Activated CD8-positive, alpha-beta memory T cell treated with anti-CD3 and anti-CD28 coated beads for 36 hours (primary cell): ENCODE results near the gene P4HTM. TPM values are rescaled to one million over a fixed set of nuclear protein-coding genes. Genes with fewer than 3 reads are reported as not detected.

Experiments
- CTCF ChIA-PET: fragments of 350-600 bp; sonication (Branson Sonifier 250); formaldehyde crosslinking; loops from one replicate; lab custom pipeline; 2021; ENCODE audit warnings: antibody characterized with exemption; lab: Charles Lee
- POLR2A ChIA-PET: fragments of 350-600 bp; sonication (Branson Sonifier 250); formaldehyde crosslinking; loops from one replicate; lab custom pipeline; 2021; ENCODE audit warnings: antibody characterized with exemption; lab: Charles Lee
- total RNA-seq, 2 experiments: library from RNA; stranded (reverse); gene quantifications; one replicate each; pipeline ENCODE4 v1.2.3, GENCODE V29; 2021

Gene P4HTM
- total RNA-seq, 2 experiments from 2014 or later, result 24.8 to 26.8 TPM

DNA sequence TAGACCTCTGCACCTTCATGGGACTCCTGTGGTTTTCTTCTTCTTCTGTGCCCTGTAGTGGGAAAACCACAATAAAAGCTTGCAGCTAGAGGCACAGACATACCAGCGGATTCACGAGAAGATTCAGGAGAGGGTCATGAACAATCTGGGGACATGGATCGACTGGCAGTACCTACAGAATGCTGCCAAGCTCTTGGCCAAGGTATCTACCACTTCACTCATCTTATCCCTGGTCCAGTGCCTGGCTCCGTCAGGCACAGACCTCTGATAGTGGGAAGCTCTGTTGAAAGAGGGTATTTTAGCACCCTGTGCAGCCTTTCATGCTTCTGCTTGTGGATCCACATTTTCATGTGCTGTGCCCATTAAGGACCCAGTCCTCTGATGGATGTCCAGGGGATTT, 9.7 kb upstream of the P4HTM start:
- CTCF ChIA-PET, result no interaction called here
- POLR2A ChIA-PET, result no interaction called here

DNA sequence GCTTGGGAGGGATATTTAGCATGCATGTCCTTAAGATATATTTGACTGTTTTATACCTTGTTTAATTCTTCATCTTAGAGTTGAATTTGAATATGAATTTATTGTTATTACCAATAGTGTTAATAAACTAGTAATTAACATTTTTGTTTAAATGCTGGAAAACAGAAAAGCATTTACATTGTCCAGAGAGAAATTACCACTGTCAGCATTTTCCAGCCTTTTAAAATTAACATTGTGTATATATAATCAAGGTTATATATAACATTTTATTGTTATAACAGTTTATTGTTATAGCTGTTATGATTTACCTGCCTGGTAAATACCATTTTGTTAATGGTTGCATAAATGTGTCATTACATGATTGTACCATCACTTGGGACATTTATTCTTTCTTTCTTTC, 8.0 kb upstream of the P4HTM start:
- CTCF ChIA-PET, result no interaction called here
- POLR2A ChIA-PET, result no interaction called here

DNA sequence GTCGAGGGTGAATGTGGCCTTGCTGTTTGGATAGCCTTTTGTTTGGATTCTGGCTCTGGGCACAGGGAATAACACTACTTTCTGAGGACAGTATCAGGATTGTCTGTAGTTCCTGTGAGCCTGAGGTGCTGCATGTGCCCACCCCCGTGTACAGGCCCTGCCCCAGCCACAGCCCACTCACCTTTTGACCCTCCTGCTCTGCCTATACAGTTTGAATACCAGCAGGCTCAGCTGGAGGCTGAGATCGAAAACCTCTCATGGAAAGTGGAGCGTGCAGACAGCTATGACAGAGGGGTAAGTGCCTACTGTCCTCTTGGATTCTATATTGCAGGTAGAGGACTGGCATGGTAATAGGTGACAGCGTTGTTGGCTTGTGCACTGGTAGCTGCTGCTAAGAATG, 7.4 kb upstream of the P4HTM start:
- POLR2A ChIA-PET, result no interaction called here
- CTCF ChIA-PET, result no interaction called here

DNA sequence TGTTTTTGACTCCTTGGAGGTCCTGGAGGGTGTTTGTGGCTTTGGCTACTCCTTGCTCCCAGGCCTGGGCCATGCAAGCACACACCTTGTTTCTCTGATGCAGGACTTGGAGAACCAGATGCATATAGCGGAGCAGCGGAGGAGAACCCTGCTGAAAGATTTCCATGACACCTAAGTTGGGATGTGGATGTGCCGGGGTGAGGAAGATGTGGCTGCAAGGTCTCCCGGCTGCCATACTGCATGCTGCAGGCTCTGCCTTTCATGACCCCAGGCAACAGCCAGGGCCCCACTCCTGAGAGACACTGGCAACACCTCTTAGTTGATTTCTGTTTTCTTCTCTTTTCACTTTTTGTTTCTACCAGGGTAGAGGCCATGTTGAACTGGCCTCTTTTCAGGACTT, 6.9 kb upstream of the P4HTM start:
- ChIA-PET CTCF (no interaction called here), POLR2A (no interaction called here)

DNA sequence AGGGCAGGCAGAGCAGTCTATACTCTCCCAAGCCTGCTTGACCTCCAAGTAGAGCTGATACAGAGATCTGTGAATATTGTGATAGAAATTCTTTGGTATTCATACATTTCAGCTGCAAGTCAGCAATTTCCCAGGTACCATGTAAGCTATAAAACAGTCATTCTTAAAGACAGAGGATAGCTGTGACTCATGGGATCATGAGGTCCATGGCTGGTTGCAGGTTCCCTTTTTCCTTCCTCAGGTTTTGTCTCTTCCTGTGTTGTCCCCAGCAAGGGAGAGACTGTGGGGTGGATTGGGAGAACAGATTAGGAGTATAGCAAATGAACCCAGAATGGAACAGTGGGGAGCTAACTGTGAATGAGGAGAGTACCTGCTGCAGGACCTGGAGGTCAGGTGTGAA, 5.4 kb upstream of the P4HTM start:
- ChIA-PET CTCF (interaction anchor here (0.6 kb wide), 1 partner anchor 13 kb away, joined by 3 read pairs; no protein-coding TSS in a partner anchor), POLR2A (interaction anchor here (0.6 kb wide), 1 partner anchor 57 kb away, joined by 3 read pairs; no protein-coding TSS in a partner anchor)

DNA sequence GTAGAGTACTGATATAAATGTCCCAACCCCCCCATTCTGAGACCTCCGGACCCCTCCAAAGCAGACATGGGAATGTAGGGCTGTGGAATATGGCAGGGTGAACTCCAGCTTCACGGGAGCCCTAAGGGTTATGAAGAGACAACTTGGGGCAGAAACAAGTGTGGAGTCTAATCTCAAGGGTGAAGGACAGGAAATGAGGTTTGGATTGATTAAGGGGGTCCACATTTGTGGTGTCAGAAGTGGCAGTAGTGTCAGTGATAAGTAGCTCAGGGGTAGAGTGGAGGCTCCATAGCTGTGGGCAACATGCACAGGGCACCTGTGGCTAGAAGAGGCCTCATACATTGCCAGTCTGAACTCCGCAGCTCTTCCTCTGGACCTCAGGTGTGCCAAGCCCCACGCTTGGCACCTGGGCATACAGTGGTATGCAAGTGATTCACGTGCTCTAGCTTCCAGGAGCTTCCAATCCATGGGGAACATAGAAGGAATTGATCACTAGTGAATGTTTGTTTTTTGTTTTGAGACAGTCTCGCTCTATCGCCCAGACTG, 4.1 kb upstream of the P4HTM start:
- ChIA-PET POLR2A (interaction anchor here (0.6 kb wide), 1 partner anchor 45 kb away, joined by 6 read pairs; no protein-coding TSS in a partner anchor), CTCF (interaction anchor here (0.6 to 1.2 kb wide), 4 partner anchors 44 to 460 kb away, joined by 3 read pairs; partner anchors contain the start of gene IMPDH2)

DNA sequence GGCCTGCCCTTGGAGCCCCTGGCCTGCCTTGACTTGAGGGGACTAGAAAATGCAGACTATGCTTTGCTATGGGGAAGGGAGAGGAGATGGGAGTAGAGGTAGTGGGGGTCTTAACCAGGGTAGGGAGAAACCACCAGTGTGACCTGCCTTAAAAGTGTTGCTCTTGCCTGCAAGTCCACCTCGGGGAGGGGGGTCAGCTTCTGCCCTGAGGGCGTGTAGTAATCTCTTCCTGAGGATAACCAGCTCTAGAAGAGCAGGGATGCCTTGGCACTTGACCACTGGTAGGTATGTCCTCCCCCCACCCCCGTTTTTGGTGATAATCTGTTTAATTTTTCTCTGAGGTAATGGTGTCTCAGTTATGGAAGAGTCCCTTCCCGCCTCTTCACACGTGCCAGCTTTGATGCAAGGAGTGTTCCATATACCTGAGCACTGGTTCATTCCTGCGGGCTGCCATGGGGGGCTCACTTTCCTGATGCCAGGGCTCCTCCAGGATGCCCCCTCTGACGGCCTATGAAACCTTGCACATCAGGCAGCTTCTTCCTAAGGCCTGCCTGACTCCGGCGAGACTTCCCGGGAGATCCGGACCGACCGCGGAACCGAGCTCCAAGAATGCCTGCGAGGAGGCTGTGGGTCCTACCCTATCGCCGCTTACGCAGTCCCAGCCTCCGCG, 780 bp upstream of the P4HTM start:
- CTCF ChIA-PET, result interaction anchor here (0.9 to 6.1 kb wide), 7 partner anchors 12 to 426 kb away, joined by 3 to 63 read pairs (median 3); partner anchors contain the start of genes ARIH2, DALRD3, NDUFAF3 and WDR6
- POLR2A ChIA-PET, result interaction anchor here (0.5 to 3.4 kb wide), 9 partner anchors 11 to 351 kb away, joined by 3 to 35 read pairs (median 3); partner anchors contain the start of genes NDUFAF3, USP4 and WDR6

DNA sequence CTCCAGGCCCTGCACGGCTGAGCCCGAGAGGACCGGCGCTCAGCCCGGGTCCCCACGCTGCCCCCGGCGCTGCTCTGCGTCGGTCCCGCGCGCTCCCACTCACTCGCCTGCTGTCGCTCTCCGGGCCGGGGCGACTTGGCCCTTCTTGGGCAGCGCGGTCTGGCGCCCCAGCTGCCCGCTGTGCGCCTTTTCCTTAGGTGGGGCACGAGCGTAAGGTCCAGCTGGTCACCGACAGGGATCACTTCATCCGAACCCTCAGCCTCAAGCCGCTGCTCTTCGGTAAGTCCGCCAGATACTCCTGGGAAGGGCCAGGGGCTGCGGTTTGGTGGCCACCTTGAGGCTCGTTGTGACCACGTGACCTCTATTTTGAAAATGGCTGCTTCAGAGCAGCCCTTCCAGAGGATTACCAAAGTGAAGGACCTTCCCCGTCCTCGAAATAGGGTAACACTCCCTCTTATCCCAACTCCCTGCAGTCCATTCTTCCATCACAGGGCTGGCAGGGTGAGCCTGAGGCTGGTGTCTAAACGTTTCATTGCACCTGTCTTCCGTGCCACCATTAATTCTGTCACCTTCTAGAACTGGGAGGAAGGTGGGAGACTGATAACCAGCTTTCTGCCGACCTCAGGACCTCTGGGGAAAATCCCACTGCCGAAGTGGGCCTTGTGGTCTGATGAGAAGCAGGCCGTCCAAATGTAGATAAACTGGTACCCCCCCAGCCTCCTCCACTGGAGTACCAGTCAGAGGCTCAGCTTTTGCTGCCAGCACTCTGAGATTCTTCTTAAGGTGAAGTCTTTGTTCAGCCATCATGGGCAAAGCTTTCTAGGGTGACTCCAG, 812 bp downstream of the P4HTM start:
- POLR2A ChIA-PET, result interaction anchor here (0.6 to 3.4 kb wide), 4 partner anchors 16 to 52 kb away, joined by 3 to 35 read pairs (median 8); partner anchors contain the start of genes NDUFAF3 and WDR6
- CTCF ChIA-PET, result interaction anchor here (5.6 to 6.1 kb wide), 2 partner anchors 17 to 30 kb away, joined by 47 to 63 read pairs; partner anchors contain the start of genes DALRD3, NDUFAF3 and WDR6

DNA sequence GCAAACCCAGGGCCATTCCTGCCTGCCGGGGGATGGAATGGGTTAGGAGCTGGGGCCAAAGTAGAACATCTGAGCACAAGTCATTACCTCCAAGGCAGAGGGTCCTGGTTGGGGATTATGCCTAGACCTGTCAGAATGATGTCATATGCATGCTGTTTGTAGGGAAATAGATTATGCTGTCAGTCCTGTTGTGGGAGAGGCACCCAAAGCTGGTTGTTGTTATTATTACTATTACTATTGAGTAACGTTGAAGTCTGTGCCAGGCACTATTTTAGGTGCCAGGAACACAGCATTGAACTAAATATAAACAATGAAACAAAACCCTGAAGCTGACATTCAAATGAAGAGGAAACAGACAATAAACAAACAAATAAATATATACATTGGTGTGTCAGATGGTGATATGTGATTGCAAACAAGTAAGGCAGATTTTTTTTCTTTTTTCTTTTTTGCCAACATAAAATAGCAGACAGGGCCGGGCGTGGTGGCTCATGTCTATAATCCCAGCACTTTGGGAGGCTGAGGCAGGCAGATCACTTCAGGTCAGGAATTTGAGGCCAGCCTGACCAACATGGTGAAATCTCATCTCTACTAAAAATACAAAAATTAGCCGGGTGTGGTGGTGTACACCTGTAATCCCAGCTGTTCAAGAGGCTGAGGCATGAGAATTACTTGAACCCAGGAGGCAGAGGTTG, 2.0 kb downstream of the P4HTM start:
- ChIA-PET CTCF (interaction anchor here (5.6 to 6.1 kb wide), 2 partner anchors 16 to 28 kb away, joined by 47 to 63 read pairs; partner anchors contain the start of genes DALRD3, NDUFAF3 and WDR6), POLR2A (interaction anchor here (0.6 to 3.4 kb wide), 4 partner anchors 15 to 37 kb away, joined by 4 to 35 read pairs (median 6); partner anchors contain the start of genes IMPDH2, NDUFAF3 and WDR6)

DNA sequence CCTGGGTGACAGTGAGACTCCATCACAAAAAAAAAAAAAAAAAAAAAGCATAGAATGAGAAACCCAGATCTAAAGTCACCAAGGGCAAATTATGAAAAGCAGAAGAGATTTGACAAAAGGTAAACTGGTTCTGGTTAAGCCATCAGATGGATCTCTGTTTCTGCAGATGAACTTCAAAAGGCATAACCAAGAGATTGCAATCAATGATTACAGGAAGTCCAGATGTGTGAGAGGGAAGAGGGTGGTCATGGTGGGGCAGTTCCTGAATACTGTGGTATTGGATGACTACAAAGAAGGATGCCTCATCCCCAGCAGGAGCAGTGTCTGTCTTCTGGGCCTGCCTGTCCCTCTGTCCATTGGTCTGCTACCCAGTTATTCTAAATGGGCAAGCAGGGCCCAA, 3.8 kb downstream of the P4HTM start:
- CTCF ChIA-PET, result interaction anchor here (2.2 kb wide), 1 partner anchor 13 kb away, joined by 6 read pairs; the partner anchor contains the start of gene WDR6
- POLR2A ChIA-PET, result no interaction called here

DNA sequence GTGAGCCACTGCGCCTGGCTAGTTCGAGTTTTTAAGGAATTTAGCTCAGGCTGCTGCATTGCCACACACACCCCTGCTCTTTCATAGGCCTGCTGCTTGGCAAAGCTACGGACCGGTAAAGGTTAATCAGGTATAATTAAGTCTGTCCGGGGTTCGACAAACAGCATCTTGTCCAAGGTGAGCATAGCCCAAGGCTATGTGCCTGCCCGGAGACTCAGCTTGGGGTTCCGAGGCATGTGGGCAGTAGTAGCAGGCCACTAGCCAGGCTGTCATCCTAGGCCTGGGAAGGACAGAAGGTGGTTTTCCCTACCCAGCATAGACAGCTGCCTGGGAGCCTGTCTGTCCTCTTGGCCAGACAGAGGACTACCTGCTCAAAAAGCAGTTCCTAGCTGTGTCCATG, 6.6 kb downstream of the P4HTM start:
- CTCF ChIA-PET, result interaction anchor here (0.6 to 2.0 kb wide), 5 partner anchors 9 to 438 kb away, joined by 3 to 6 read pairs (median 4); partner anchors contain the start of gene IMPDH2
- POLR2A ChIA-PET, result interaction anchor here (0.6 kb wide), 2 partner anchors 10 to 373 kb away, joined by 3 to 4 read pairs; partner anchors contain the start of gene WDR6

DNA sequence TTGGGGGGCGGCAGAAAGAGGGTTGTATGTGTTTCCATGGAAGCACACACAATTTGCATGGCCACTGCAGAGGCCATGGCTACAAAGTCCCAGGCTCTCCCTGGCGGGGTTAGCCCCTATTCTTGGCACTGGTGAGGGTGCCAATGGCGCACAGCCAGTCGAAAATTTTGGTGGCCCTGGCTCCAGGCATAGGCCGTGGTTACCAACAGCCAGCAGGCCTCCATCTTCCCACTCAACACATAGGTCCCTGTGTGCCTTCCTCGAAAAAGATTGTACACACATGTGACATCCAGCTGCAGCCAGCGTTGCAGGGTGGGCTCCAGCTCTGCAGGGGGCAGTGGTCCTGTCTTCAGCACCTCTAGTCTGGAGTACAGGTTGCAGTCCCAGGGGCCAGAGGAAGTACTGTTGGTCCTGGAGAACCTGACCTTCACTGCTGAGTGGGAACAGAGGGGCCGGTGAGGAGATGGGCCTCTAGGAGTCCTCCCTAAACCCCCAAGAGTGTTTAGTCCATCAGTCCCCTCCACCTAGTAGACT, 7.1 kb downstream of the P4HTM start:
- ChIA-PET CTCF (interaction anchor here (0.6 to 2.0 kb wide), 5 partner anchors 9 to 439 kb away, joined by 3 to 6 read pairs (median 4); partner anchors contain the start of gene IMPDH2), POLR2A (interaction anchor here (0.6 kb wide), 2 partner anchors 10 to 374 kb away, joined by 3 to 4 read pairs; partner anchors contain the start of gene WDR6)

DNA sequence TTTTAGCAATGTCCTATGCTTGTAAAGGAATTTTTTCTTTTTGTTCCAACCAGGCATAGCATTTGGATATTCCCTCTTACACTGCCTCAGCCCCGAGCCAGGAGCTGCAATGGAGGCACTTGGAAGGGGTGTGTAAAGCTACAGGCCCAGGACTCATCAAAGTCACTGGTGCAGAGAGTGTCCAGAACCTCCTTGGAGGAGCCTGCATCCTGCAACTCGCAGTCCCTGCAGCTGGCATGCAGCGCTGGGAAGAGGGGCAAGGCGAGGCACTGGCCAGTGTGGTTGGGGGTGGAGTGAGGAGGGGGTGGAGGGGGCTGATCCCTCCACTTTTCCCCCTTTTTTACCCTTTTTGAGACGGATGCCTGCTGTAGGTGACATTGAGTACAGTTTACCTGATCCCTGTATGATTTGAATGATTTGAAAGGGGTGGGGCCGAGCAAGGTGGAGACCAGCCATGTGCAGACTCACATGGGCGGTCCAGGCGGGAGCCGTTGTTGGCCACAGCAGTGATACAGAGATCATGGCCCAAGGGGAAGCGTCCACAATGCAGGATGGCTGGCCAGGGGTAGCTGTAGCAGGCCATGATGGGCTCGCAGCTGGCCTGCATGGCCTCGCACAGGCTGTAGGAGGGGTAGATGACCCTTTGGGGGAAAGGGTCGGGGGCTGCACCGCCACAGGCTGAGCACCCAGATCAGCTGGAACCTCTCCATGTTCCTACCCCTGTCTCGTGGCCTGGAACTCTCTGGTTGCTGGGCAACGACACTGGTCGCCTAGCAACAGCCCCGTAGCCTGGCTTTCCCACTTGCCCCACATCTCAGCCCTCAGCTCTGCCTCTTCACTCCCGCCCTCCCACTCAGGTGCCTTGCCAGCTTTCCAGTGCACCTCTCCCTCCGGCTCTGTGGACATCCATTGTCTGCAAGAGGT, 7.9 kb downstream of the P4HTM start:
- CTCF ChIA-PET, result interaction anchor here (0.7 to 2.0 kb wide), 4 partner anchors 10 to 440 kb away, joined by 3 to 6 read pairs (median 4); partner anchors contain the start of gene WDR6
- POLR2A ChIA-PET, result interaction anchor here (0.5 to 0.8 kb wide), 3 partner anchors 9 to 60 kb away, joined by 3 to 6 read pairs (median 4); partner anchors contain the start of gene WDR6

DNA sequence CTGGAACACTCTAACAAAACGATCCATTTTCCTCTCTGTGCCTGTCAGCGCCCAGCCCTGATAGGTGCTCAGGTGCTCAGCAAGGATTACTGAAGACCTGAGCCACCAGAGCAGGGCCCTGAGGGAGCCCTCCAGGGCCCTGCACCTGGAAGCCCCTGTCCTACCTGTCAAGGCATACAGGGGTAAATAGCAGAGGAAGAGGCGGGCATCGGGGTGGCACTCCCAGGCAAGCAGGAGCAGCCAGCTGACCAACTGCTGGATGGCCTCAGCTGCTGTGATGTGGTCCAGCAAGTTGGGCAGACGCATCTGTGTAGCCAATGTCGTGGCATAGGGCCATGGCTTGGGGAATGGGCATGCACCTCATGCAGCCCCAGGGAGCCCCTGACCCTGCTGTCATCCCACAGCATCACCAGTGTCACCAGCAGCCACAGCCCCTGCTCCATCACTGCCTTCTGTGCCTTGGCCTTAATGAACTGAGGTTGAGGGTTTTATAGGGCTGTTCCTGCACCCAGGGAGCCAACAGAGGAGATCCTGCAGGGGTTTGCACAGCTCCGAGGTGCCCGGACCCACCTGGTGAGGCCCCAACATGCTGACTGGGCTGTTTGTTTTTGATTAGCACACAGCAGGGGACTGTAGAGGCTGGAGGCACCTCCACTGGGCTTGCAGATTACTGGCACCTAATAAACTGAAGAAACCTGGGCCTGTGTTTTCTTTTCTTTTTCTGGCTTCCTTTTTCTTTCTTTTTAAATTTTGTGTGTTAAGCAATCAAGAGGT, 9.2 kb downstream of the P4HTM start:
- ChIA-PET POLR2A (interaction anchor here (1.5 kb wide), 1 partner anchor 10 kb away, joined by 4 read pairs; the partner anchor contains the start of gene P4HTM), CTCF (no interaction called here)

DNA sequence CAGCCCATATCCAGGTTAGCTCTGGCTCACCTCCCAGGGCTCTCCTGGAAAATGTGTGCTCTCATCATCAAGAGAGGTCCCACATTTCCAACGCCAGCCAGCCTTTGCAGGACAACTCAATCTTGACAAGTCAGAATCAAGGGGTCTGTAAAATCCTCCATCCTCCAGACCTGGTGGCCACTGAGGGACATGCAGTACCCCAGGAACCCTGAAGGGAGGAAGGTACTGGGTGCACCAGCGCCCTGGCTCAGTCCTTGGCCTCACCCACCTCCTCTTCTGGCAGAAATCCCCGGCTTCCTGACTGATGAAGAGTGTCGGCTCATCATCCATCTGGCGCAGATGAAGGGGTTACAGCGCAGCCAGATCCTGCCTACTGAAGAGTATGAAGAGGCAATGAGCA, 11.1 kb downstream of the P4HTM start:
- CTCF ChIA-PET, result interaction anchor here (1.1 to 1.2 kb wide), 2 partner anchors 13 to 17 kb away, joined by 3 to 4 read pairs; partner anchors contain the start of gene DALRD3
- POLR2A ChIA-PET, result no interaction called here
